GM21390 (cell line): ENCODE data around the gene SUMO2.
"Not testable (repeated sequence)": the region's sequence is repeated elsewhere in the genome, so short reads cannot be mapped to it uniquely, and the experiment has no call there.

Experiments used
- ATAC-seq: cut with Tn5 transposase; IDR thresholded peaks from one replicate; pipeline ENCODE4 v1.9.1; 2021; ENCODE audit not compliant: unreplicated experiment

Gene SUMO2

GRCh38 chr17:75182319-75182568 is 515 bp downstream of the SUMO2 start:
- no peak for ATAC-seq

GRCh38 chr17:75181608-75182318 is 996 bp downstream of the SUMO2 start:
- ATAC-seq, result peak; percentile 8

GRCh38 chr17:75181110-75181509 is 1.6 kb downstream of the SUMO2 start:
- ATAC-seq, result no peak

- no peak for ATAC-seq
These were observed 4.3 kb downstream of the SUMO2 start for GRCh38 chr17:75178453-75178852.

- ATAC-seq, result no peak
These were observed 6.1 kb downstream of the SUMO2 start for GRCh38 chr17:75176625-75177024.

- ATAC-seq, result no peak
These were observed 7.8 kb downstream of the SUMO2 start for GRCh38 chr17:75174996-75175395.

- ATAC-seq, result no peak
These were observed 9.2 kb downstream of the SUMO2 start for GRCh38 chr17:75173526-75173925.

- no peak for ATAC-seq
These were observed 13.8 kb downstream of the SUMO2 start for GRCh38 chr17:75168998-75169397.

- not testable (repeated sequence) for ATAC-seq
These were observed 18.2 kb downstream of the SUMO2 start for GRCh38 chr17:75164606-75165005.

GRCh38 chr17:75163074-75163473 is 19.7 kb downstream of the SUMO2 start:
- no peak for ATAC-seq

- no peak for ATAC-seq
These were observed 22.5 kb downstream of the SUMO2 start for GRCh38 chr17:75160211-75160610.

- no peak for ATAC-seq
These were observed 23.3 kb downstream of the SUMO2 start for GRCh38 chr17:75159196-75160031.

GRCh38 chr17:75158480-75158879 is 24.3 kb downstream of the SUMO2 start:
- ATAC-seq, result not testable (repeated sequence)

GRCh38 chr17:75155191-75155601 is 27.6 kb downstream of the SUMO2 start:
- ATAC-seq, result no peak

- ATAC-seq, result peak; percentile 96
These were observed 28.3 kb downstream of the SUMO2 start, which contains the start of gene JPT1 for GRCh38 chr17:75154195-75155106. Gene JPT1 (minus strand): TSS chr17:75154512. CDS start chr17:75154397, 115 bp downstream.

GRCh38 chr17:75153780-75154194 is 29.0 kb downstream of the SUMO2 start:
- ATAC-seq, result peak; percentile 6

GRCh38 chr17:75152922-75153779 is 29.6 kb downstream of the SUMO2 start:
- no peak for ATAC-seq

- no peak for ATAC-seq
These were observed 30.2 kb downstream of the SUMO2 start for GRCh38 chr17:75152523-75152921.

- ATAC-seq, result no peak
These were observed 30.8 kb downstream of the SUMO2 start for GRCh38 chr17:75151930-75152329.

- no peak for ATAC-seq
These were observed 34.7 kb downstream of the SUMO2 start for GRCh38 chr17:75147878-75148546.
